ENCODE results near the gene IFIT1B. TPM values are rescaled to one million over a fixed set of nuclear protein-coding genes. Genes with fewer than 3 reads are reported as not detected.

Gene IFIT1B
- total and polyA plus RNA-seq, 9 of the 15 experiments (the other 6 are each of a cell fraction or from before 2014, with no cell fraction given) = not detected

DNA sequence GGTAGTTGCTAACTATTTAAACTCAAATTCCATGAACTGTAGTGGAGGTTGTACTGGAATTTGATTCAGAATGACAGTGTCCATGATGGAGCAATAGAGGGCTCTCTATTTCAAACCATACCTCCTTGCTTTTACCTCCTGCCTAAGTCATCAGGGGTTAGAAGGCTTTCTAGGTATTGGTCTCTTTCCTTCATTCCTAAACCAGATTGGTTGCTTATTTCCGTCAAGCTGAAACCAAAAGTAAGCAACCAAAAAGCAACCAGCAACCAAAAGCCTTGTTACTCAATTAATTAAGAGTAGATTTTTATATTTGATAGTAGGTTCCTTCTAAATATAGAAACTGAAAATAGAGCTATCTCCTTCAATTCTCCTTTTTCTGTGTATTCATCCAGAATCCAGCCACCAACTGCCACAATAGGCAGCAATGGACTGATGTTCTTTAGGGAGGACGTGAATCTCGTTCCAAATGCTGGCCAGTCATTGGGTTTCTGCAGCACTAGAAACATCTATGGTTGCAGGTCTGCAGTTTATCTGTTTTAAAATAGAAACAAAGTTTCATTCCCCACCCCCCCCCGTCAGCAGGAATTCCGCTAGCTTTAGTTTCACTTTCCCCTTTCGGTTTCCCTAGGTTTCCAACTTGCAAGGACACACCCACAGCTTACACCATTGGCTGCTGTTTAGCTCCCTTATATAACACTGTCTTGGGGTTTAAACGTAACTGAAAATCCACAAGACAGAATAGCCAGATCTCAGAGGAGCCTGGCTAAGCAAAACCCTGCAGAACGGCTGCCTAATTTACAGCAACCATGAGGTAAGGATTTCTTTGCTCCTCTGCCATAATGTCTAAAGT, 14.3 kb downstream of the IFIT1B start, which contains the start of gene IFIT1:
TSS of gene IFIT1 (plus strand) at position 717 of the 850 bp plus-strand sequence. CDS start at position 807, 90 bp downstream.
- FAIRE-seq = peak; percentile 78
- H2AFZ ChIP-seq (ENCODE audit: low read depth, low read length) = peak within 1 kb of the TSS; percentile 93
- intact Hi-C loops (cut with micrococcal nuclease) = no loop called here
- ChIA-PET POLR2A (interaction anchor here (0.9 kb wide), 1 partner anchor 22 kb away, joined by 3 read pairs; the partner anchor contains the start of gene IFIT5), CTCF (ENCODE audit: low intra/inter-chr PET ratio) (no interaction called here)
- H3K9me1 ChIP-seq (ENCODE audit: control insufficient read depth, insufficient read depth, low read length) = no peaks in the 10 kb centered on the region
- in situ Hi-C loops (cut with MboI) = no loop called here
- no peaks in the 10 kb centered on the region for H3K79me2 ChIP-seq (ENCODE audit: control insufficient read depth, insufficient read depth, low read length)
- DNase-seq (ENCODE audit: extremely low read depth in 1 of 4, low spot score in 3 of 4) = peak; percentile 30 to 54 (median 44)
- TF ChIP-seq RAD21 (CRISPR knock-in tag; conservative IDR thresholded peaks at IDR 0.05 in 1 of 2, IDR thresholded peaks at IDR 0.05 in 1 of 2) (peak in 1 of 2 experiments; percentile 25; a peak in 1 of 4 replicates), HLTF (IDR thresholded peaks at IDR 0.05) (no peak)
- TF ChIP-seq, protein P1, sequence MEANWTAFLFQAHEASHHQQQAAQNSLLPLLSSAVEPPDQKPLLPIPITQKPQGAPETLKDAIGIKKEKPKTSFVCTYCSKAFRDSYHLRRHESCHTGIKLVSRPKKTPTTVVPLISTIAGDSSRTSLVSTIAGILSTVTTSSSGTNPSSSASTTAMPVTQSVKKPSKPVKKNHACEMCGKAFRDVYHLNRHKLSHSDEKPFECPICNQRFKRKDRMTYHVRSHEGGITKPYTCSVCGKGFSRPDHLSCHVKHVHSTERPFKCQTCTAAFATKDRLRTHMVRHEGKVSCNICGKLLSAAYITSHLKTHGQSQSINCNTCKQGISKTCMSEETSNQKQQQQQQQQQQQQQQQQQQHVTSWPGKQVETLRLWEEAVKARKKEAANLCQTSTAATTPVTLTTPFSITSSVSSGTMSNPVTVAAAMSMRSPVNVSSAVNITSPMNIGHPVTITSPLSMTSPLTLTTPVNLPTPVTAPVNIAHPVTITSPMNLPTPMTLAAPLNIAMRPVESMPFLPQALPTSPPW (CRISPR knock-in tag; IDR thresholded peaks at IDR 0.05) = peak; percentile 86
- TF ChIP-seq, protein P2, sequence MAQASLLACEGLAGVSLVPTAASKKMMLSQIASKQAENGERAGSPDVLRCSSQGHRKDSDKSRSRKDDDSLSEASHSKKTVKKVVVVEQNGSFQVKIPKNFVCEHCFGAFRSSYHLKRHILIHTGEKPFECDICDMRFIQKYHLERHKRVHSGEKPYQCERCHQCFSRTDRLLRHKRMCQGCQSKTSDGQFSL (CRISPR knock-in tag; IDR thresholded peaks at IDR 0.05) = 0 out of 2 replicates have a peak, but pooled peaks have one; percentile 46
- TF ChIP-seq, protein P2 (tag; IDR thresholded peaks at IDR 0.05) = peak in 1 of 2 experiments; percentile 64; a peak in 1 of 4 replicates
- peak; percentile 90 for ATAC-seq
- no peaks in the 10 kb centered on the region for H3K36me3 ChIP-seq (ENCODE audit: control insufficient read depth, insufficient read depth, low read length)
- peak within 1 kb of the TSS; percentile 64 for H3K27ac ChIP-seq (ENCODE audit: extremely low read depth, low read depth, low read length)
- H3K4me3 ChIP-seq = peak within 1 kb of the TSS; percentile 42
- peaks cover 0 to 8% of the 10 kb centered on the region in 2 experiments; a peak in 3 of 5 replicates for H3K4me1 ChIP-seq (replicated peaks in 1 of 2; ENCODE audit: control insufficient read depth in 2 of 2, insufficient read depth in 2 of 2, low read length in 2 of 2)
- H3K9me3 ChIP-seq (replicated peaks; ENCODE audit: control insufficient read depth, insufficient read depth, low read depth, low read length) = no peaks in the 10 kb centered on the region
- H3K4me2 ChIP-seq (ENCODE audit: insufficient read depth, low read length) = peak within 1 kb of the TSS; percentile 76
- H3K9ac ChIP-seq (ENCODE audit: insufficient read depth in 1 of 2, low read depth in 2 of 2, low read length in 2 of 2) = peak within 1 kb of the TSS in 1 of 2 experiments; percentile 43; a peak in 2 of 4 replicates
- no TSS peak for BruUV-seq (replicated peaks)
- no peaks in the 10 kb centered on the region for H4K20me1 ChIP-seq (replicated peaks; ENCODE audit: control insufficient read depth, insufficient read depth, low read length)
- no peaks in the 10 kb centered on the region for H3K27me3 ChIP-seq (ENCODE audit: control insufficient read depth in 2 of 2, insufficient read depth in 2 of 2, low read length in 2 of 2)
- WGBS (ENCODE audit: insufficient coverage, low coverage, missing lambda C conversion rate) = 13% methylated on average over 4 of the region's 8 CpGs

Measured in K562 (cell line).